MV-4-11 (cell line): Measurements from ENCODE around the gene ACOT8.
"Not testable (repeated sequence)": the region's sequence is repeated elsewhere in the genome, so short reads cannot be mapped to it uniquely, and the experiment has no call there.

Source experiments
- DNase-seq: peaks from one replicate; lab custom pipeline; 2025; lab: John Stamatoyannopoulos, UW

Gene ACOT8

DNA sequence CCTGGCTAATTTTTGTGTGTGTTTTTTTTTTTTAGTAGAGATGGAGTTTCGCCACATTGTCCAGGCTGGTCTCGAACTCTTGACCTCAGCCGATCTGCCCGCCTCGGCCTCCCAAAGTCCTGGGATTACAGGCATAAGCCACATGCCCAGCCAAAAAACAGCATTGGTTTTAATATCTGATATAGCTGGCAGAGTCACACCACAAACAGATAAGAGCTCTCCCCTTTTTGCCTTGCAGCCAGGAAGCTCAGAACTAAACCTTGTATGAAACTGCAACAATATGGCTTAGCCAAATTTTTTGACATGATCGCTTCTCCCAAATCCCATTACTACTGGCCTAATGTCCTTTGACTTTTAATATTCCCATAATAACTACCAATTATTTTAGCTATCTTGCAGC, 4.9 kb downstream of the ACOT8 start:
- DNase-seq: no peak

DNA sequence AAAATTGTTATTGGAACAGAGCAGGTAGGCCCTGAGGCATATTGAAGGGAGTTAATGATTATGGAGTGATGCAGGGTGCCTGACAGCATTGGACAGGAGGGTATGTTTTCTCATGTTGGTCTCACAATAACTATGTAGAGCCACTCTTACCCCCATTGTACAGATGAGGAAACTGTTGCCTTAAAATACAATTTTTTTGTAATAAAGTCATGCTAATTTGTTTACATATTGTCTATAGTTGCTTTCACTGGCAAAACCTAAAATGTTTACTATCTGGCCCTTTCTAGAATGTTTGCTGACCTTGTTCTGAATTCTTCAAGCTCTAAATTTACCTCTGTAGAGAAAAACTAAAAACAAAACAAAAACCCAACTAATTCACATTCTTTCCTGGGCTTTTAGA, 5.7 kb downstream of the ACOT8 start:
- no peak for DNase-seq

DNA sequence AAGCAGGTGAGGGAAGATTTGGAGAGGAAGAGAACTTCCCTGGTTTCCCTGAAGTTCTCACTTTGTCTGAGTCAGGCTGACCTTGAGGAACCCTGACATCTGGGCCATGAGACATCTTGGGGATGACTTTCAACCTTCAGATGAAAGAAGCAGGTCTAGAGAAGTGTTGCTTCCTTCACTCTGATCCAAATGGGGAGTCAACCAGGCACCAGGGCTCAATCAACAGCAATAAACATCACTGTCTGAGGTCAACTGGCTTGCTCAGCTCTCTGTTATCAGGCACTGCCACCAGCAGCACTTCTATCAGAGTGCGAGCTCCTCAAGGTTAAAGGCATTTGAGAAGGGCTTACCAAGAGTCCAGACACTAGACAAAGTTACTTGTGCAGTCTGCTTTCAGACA, 6.3 kb downstream of the ACOT8 start:
- no peak for DNase-seq

DNA sequence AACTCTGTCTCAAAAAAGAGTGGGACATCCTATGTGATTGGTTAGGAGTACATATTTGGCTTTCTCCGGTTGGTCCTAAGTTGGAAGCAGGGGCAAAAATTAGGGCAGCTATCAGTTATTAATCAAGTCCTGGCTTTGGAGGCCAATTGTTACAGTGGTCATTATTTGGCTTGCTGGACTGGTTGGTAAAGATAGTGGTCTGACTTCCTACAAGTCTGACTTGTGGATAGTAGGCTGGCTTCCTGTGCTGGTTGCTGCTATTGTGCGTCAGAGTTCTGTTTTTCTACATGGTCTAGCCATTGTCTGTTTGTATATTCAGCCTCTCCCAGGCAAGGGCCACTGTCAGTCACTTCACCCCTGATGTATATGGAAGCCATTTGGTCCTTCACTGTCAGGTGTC, 7.0 kb downstream of the ACOT8 start:
- no peak for DNase-seq

DNA sequence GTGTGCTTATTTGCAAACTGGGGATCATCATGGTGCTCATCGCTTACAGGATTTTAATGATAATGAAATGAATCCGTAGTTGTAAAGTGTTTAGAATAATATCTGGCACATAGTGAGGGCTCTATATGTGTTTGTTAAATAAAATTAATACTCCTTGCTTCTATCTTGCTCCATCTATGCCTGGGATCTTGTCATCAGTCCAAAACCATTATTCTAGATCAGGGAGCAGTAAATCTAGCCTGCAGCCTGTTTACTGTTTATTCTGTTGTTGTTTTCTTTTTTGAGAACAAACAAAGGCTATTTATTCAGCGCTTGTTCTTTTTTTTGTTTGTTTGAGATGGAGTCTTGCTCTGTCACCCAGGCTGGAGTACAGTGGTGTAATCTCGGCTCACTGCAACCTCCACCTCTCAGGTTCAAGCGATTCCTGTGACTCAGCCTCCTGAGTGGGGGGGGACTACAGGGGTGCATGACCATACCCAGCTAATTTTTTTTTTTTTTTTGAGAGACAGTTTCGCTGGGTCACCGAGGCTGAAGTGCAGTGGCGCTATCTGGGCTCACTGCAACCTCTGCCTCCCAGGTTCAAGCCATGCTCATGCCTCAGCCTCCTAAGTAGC, 8.1 kb downstream of the ACOT8 start:
- no peak for DNase-seq

DNA sequence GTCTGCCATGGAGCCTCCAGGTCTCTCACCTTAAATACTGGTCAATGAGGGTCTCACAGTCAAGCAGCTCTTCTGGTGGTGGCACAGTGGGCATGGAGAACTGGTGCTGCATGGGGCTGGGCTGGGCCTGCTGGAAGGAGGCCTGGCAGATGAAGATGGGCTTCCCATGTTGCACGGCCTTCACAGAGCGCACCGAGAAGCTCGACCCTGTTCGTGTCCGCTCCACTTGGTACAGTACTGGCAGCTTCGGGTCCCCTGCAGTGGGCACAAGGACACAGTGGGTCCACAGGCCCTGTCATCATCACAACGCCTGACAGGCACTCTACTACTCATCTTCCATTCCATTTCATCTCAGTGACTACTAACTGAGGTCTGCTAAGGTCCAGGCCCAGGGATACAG, 8.8 kb downstream of the ACOT8 start:
- DNase-seq: no peak

DNA sequence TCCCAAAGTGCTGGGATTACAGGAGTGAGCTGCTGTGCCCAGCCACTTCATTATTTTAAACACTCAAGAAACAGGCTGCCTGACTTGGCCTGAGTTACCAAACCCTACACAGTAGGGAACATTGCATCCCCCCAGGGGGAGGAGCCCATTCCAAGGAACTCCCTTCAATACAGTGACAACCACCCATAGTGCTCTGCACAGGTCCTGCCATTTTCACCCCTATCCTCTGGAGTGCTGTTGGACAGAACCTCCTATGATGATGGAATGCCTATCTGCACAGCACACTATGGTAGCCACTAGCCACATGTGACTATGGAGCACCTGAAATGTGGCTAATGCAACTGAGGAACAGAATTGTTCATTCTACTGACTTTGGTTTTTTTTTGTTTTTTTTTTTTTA, 11.7 kb downstream of the ACOT8 start:
- no peak for DNase-seq

DNA sequence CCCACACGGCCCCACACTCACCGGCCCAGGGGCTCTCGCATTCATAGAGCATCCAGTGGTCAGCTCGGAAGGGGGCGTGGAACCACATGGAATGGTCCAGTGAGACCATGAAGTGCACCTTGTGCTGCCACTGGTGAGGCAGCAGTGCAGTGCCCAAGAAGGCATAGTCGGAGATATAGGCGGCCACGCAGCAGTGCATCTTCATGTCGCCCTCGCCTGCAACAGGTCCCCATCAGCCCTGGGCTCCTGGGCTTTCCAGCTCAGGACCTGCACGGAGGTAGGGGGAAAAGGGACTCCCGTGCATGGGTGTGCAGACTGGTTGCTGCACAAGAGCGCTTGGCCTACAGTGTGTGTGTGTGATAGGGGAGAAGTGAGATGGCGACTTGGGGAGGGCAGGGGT, 13.7 kb downstream of the ACOT8 start:
- no peak for DNase-seq

DNA sequence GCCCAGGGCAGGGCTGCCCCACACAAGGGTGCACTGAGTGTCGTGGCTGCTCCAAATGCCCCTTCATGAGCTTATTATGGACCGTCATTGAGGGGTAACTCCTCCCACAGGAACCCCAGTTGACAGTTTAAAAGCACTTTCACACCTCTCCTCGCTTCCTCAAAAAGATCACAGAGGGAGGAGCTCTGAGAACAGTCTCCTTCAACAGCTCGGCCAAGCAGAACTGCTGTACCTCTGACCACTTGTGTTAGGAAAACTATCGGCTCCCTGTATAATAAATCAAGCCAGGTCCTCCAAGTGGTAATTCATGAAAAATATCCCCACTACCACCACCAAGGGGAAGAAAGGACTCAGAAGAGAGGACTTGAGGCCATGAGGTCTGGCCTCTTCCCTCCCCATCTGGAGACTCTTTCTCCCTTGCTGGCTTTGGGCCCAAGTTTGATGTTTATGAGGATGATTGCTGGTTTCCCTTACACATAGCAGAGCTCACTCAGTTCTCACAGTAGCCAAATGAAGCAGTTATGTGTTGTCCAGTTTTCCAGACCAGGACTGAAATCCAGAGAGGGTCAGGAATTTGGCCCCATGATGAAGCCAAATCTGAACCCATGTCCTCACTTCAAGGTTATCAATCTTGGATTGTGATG, 14.9 kb downstream of the ACOT8 start:
- peak; percentile 88 for DNase-seq

DNA sequence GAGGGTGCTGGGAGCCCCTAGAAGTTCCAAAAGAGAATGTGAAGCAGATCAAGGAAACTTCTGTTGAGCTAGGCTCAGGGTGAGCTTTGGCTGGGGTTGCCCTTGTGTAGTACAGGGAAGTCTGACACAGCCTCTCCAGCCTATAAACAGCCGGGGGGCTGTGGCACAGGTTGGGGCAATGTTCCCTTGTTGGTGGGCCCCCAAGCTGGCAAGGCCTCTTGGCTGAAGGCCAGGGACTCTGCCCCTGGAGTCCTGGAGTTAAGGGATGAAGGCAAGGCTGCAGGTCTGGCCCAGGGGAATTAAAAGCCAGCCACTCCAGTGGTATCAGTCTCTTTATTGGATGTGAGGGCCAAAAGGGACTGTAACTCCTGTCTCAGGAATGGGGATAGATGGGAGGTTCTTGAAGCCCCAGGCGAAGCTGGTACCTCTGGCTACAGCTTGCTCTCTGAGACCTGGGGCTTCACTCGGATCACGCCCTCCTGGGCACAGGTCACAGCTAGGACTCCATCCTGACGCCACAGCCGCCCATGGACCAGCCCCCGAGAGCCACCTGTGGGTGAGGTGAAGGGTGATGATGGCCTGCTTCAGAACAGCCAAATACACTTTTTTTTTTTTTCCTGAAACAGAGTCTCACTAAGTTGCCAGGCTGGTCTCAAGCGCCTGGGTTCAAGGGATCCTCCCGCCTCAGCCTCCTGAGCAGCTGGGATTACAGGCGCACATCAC, 15.6 kb downstream of the ACOT8 start:
- no peak for DNase-seq

DNA sequence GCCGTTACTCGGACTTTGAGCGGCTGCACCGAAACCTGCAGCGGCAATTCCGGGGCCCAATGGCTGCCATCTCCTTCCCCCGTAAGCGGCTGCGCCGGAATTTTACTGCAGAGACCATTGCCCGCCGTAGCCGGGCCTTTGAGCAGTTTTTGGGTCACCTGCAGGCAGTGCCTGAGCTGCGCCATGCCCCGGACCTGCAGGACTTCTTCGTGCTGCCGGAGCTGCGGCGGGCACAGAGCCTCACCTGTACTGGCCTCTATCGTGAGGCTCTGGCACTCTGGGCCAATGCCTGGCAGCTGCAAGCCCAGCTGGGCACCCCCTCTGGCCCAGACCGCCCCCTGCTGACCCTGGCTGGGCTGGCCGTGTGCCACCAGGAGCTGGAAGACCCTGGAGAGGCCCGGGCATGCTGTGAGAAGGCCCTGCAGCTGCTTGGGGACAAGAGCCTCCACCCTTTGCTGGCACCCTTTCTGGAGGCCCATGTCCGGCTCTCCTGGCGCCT, 16.4 kb downstream of the ACOT8 start:
- no peak for DNase-seq

DNA sequence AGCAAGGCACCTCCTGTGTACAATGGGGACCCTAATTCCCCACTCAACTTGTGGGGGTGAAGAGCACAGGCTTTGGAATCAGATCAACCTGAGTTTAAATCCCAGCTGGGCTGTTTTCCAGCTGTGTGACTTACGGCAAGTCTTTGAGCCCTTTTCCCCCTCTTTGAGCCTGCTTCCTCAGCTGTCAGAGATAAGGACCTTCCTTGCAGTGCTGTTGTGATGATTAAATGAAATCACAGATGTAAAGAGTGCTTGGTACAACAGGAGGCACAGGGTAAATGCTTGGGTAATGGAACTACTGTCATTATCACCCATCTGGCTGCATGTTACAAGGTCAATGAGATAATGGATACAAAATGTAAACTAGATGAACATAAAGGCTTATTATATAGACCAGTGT, 20.4 kb downstream of the ACOT8 start:
- DNase-seq: no peak

DNA sequence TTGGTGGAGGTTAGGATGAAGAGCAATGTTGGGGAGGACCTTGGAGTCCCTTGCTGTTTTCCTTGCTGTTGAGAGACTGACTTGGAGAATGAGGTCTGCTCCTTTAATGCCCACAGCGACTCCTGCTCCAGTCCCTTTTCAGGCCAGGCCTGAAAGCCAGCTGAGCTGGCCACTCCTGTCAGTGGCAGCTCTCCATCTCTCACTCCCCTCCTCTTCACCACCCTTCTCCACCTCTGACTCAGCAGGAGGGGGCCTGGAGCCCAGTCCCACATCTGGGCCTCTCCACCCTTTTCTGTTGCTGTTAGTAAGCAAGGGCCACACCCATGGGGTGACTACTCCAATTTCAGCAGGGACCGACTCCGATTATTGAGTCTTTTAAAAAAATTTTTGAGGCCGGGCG, 21.4 kb downstream of the ACOT8 start:
- no peak for DNase-seq

DNA sequence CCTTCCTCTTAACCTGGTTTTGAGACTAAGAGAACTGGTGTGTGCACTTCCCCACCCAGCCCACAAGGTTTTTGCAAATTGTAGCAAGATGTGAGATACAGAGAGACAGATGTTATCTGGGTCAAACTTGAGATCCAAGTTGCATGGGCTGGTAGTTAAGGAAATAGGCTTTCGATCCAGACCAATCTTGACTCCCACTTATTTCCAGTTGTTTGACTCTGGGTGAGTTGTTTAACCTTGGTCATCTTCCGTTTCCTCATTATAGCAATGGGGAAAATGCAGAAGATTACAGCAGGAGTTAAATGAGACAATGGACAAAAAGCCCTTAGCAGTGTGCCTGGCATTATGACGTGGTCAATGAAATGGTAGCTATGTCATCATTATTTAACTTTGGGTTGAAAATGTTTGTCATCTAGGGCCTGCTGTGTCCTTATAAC, 21.8 kb downstream of the ACOT8 start:
- peak; percentile 80 for DNase-seq

DNA sequence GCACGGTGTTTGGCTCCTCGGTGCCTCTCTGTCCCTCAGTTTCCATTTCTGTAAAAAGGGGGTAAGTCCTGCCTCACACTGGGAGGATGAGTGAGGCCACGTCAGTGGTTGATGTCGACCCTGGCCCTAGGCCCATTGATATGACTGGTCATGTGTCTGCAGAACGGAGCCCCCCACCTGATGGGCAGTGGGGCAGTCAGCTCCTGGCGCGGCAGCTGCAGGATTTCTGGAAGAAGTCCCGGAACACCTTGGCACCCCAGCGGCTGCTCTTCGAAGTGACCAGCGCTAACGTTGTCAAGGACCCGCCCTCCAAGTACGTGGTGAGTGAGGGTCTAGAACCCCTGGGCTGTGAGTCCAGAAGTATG, 22.4 kb downstream of the ACOT8 start:
- no peak for DNase-seq

DNA sequence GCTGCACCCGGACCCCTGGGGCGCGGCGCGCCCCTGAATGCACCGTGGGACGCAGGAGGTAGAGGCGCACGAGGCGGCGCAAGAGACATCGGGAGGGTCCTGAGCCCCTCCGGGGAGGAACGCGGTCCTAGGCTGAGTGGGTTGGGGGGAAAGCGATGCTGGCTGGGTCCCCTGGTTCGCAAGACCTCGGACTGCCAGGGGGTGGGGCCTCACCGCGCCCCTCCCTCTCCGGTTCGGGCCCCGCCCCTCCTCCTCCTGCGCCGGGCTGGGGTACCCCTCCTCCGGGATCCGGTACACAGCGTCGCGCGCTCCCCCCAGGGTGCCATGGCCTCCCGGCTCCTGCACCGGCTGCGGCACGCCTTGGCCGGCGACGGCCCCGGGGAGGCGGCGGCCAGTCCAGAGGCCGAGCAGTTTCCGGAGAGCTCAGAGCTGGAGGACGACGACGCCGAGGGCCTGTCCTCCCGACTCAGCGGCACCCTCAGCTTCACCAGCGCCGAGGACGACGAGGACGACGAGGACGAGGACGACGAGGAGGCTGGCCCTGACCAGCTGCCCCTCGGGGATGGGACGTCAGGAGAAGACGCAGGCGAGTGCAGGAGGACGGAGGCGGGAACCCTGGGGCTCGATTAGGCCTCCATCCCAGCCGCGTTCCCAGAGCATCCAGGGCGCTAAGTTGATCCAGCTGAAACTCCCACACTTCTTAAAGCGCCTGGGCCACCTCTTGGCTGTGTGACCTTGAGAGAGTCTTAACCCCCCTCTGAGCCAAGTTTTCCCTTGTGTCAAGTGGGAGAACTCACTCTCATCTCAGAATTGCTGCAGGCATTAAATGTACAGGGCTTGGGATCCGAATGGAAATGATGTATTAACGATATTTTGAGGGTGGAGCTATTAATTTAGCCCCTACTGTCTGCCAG, 23.1 kb downstream of the ACOT8 start:
- DNase-seq: no peak

DNA sequence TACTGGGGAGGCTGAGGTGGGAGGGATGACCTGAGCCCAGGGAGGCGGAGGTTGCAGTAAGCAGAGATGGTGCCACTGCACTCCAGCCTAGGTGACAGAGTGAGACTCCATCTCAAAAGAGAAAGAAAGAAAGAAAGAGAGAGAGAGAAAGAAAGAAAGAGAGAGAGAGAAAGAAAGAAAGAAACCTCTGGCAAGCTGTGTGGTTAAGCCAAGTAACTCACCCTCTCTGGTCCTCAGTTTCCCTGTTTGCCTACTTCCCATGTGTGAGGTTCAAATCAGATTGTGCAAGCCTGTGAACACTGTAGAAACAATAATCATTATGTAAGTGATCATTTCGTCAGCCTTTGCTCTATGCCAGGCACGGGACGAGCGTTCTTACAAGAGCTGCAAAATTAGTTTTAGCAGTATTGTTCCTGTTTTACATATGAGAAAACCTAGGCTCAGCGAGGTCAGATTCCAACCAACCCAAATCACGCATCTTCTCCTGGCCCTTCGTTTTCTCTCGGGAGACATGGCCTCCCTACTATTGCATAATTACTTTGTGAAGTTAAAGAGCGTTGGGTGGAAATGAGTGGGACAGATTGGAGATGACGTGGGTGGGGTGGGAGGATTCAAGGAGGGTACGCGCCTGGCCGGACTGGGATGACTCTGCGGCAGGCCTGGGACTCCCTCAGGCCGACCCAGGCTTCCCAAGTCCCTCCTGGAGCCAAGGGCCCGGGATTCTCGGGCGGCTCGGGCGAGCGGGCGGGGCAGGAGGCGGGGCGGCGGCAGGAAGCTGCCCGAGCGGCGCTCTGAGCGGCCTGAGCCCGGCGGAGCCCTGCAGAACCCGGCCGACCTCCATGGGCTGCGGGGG, 23.9 kb downstream of the ACOT8 start, which contains the start of gene SNX21:
SNX21 (plus strand) TSS at position 770 of the 853 bp plus-strand sequence. CDS start 121 bp downstream, outside the sequence.
- peak; percentile 80 for DNase-seq

DNA sequence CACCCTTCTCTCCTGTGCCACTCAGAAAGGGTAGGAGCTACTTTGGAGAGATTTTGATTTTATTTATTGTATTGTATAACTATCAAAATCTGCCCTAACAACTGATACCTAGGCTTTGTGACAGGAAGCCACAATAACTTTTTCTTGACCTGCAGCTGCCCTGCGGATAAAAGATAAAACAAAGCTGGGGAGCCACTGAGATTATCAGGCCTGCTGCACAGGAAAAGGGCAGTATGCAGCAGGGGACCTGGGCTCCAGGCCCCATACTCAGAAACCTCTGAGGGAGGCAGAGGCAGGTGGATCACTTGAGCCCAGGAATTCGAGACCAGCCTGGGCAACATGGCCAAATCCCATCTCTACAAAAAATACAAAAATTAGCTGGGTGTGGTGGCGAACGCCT, 24.6 kb downstream of the ACOT8 start:
- no peak for DNase-seq

DNA sequence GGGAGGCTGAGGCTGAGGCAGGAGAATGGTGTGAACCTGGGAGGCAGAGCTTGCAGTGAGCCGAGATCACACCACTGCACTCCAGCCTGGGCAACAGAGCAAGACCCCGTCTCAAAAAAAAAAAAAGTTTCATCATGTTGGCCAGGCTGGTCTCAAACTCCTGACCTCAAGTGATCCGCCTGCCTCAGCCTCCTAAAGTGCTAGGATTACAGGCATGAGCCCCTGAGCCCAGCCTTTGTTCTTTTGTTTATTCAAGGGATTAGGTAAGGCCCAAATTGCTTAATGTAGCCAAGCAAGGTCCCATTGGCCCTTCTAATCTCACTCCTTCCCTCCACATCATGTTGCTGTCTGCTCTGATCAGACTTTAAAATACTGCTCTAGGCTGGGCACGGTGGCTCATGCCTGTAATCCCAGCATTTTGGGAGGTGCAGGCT, 27.5 kb downstream of the ACOT8 start:
- not testable (repeated sequence) for DNase-seq

DNA sequence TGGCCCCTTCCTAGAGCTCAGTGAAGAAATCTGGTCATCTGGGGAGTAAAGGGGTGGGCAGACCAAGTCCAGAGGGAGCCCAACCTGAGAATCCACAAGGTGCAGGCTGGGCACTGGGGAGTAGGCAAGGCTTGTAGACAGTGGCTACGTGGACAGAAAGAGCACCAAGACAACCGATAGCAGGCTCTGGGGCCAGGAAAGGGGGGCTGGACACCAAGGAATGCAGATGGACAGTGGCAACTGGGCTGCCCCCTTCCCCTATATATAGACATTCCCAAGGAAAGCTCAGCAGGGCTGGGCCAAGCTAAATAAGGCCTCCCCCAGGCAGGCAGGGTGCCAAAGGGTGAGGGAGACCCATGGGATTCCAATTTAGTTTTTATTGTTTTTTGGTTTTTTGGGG, 28.6 kb downstream of the ACOT8 start:
- no peak for DNase-seq

DNA sequence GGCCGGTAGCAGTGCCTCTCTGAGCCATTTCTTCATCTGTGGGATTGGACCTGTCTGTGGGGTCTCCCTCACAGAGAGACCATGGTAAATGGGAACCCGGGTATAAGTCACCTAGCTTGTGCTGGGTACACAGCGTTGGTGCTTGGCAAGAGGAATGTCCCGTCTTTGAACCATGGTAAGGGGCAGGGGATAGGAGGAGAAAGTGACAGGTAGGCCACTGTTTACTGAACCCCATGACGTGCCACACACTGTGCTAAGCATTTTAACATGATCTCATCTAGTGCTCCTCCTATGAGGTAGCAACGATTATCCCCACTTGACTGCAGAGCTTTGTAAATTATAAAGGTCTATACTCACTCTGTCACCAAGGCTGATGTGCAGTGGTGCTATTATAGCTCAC, 29.5 kb downstream of the ACOT8 start:
- no peak for DNase-seq
